H1 (cell line): ENCODE data around the gene FAM9B. TPM values are rescaled to one million over a fixed set of nuclear protein-coding genes. Genes with fewer than 3 reads are reported as not detected.

Experiments used
- GABPA ChIP-seq: IDR thresholded peaks from 2 replicates; pipeline ENCODE4 v1.6.1; 2011; ENCODE audit warnings: mild to moderate bottlenecking, low read length, moderate library complexity, borderline replicate concordance; ENCODE audit not compliant: insufficient read depth
- NRF1 ChIP-seq: IDR thresholded peaks from 2 replicates; pipeline ENCODE4 v1.6.1; 2011; ENCODE audit warnings: mild to moderate bottlenecking, low read depth, low read length, improper control_type of control experiment
- ZNF274 ChIP-seq: IDR thresholded peaks from 2 replicates; pipeline ENCODE4 v1.7.0; 2012; ENCODE audit warnings: low read length, borderline replicate concordance; ENCODE audit errors: extremely low read depth
- polyA plus RNA-seq, 7 experiments: library from polyadenylated mRNA; depleted of rRNA in 3 of 7; stranded (reverse) in 5 of 7; unstranded in 2 of 7; fragments of >200 nt in 5 of 7; fragments of 200-250 nt in 2 of 7; gene quantifications; 1 replicate in 5 of 7; 2 replicates in 1 of 7; 4 replicates in 1 of 7; pipeline versions ENCODE4 v1.2.1 to v1.2.3, GENCODE V29; 2011 to 2013; ENCODE audit warnings: missing spikeins in 2 of 7, mixed read lengths in 2 of 7
- total RNA-seq: library from RNA; stranded (reverse); fragmentation: NEBNext Ultra II Directional; extraction: Animal tissue kit (Norgen Biotek cat#: 25700); gene quantifications from 2 replicates; pipeline ENCODE4 v1.2.1, GENCODE V29; 2021
- TF ChIP-seq, protein P1 (sequence below), 3 experiments: IDR thresholded peaks; 1 replicate in 2 of 3; 2 replicates in 1 of 3; pipeline versions ENCODE4 v1.5.1 to v1.6.1; 2011; ENCODE audit warnings: low read length in 3 of 3, mild to moderate bottlenecking in 3 of 3, inconsistent platforms in 2 of 3, low read depth in 1 of 3, moderate library complexity in 1 of 3; ENCODE audit not compliant: insufficient read depth in 1 of 3; ENCODE audit errors: control extremely low read depth in 1 of 3

FAM9B gene
- total and polyA plus RNA-seq, 2 of the 8 experiments (the other 6 are each of a cell fraction or from before 2014, with no cell fraction given) = not detected

GRCh38 chrX:9071031-9071650 is 37.2 kb upstream of the FAM9B start (continued):
- TF ChIP-seq, protein P1, sequence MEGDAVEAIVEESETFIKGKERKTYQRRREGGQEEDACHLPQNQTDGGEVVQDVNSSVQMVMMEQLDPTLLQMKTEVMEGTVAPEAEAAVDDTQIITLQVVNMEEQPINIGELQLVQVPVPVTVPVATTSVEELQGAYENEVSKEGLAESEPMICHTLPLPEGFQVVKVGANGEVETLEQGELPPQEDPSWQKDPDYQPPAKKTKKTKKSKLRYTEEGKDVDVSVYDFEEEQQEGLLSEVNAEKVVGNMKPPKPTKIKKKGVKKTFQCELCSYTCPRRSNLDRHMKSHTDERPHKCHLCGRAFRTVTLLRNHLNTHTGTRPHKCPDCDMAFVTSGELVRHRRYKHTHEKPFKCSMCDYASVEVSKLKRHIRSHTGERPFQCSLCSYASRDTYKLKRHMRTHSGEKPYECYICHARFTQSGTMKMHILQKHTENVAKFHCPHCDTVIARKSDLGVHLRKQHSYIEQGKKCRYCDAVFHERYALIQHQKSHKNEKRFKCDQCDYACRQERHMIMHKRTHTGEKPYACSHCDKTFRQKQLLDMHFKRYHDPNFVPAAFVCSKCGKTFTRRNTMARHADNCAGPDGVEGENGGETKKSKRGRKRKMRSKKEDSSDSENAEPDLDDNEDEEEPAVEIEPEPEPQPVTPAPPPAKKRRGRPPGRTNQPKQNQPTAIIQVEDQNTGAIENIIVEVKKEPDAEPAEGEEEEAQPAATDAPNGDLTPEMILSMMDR (IDR thresholded peaks at IDR 0.05; ENCODE audit: control extremely low read depth in 1 of 3, insufficient read depth in 1 of 3, low read depth in 1 of 3, low read length in 3 of 3) = no peak
- TF ChIP-seq ZNF274 = no peak
- no peak for TF ChIP-seq GABPA
- no peak for TF ChIP-seq NRF1
